ENCODE data around the gene GRID1. TPM values are rescaled to one million over a fixed set of nuclear protein-coding genes. Genes with fewer than 3 reads are reported as not detected.

Gene GRID1
- total and polyA plus RNA-seq, 11 donors, result 0.69 to 3.4 (median 1.6) TPM

GRCh38 chr10:86042161-86042560, 324.4 kb downstream of the GRID1 start:
- Histone ChIP-seq H3K36me3 (no peaks in the 10 kb centered on the region), H3K27me3 (no peaks in the 10 kb centered on the region), H3K27ac (no peak overlapping the region), H3K4me3 (no peak overlapping the region), H3K9me3 (no peaks in the 10 kb centered on the region), H3K4me1 (no peaks in the 10 kb centered on the region)
- intact Hi-C loops (cut with DNase I), result no loop called here
- TF ChIP-seq, protein P1, sequence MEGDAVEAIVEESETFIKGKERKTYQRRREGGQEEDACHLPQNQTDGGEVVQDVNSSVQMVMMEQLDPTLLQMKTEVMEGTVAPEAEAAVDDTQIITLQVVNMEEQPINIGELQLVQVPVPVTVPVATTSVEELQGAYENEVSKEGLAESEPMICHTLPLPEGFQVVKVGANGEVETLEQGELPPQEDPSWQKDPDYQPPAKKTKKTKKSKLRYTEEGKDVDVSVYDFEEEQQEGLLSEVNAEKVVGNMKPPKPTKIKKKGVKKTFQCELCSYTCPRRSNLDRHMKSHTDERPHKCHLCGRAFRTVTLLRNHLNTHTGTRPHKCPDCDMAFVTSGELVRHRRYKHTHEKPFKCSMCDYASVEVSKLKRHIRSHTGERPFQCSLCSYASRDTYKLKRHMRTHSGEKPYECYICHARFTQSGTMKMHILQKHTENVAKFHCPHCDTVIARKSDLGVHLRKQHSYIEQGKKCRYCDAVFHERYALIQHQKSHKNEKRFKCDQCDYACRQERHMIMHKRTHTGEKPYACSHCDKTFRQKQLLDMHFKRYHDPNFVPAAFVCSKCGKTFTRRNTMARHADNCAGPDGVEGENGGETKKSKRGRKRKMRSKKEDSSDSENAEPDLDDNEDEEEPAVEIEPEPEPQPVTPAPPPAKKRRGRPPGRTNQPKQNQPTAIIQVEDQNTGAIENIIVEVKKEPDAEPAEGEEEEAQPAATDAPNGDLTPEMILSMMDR (IDR thresholded peaks at IDR 0.05), result no peak
- no peak for TF ChIP-seq POLR2A (IDR thresholded peaks at IDR 0.05)
- ATAC-seq (no peak), DNase-seq (no peak)
- 78 to 92% (median 83%) methylated on average over 2 of the region's 2 CpGs for WGBS, 4 donors

- Histone ChIP-seq H3K27me3 (no peaks in the 10 kb centered on the region), H3K4me1 (peaks cover 0 to 6% (median 0%) of the 10 kb centered on the region in 12 donors), H3K4me3 (no peak overlapping the region), H3K36me3 (no peaks in the 10 kb centered on the region), H3K27ac (no peak overlapping the region), H3K9me3 (no peaks in the 10 kb centered on the region)
- intact Hi-C loops (cut with DNase I), result no loop called here
- DNase-seq, result no peak
- no peak for TF ChIP-seq POLR2A (IDR thresholded peaks at IDR 0.05)
- TF ChIP-seq, protein P1 (IDR thresholded peaks at IDR 0.05), result no peak
- no peak for ATAC-seq
- 74 to 89% (median 77%) methylated on average over 3 of the region's 3 CpGs for WGBS, 4 donors
Observed at GRCh38 chr10:86041116-86041515, 325.5 kb downstream of the GRID1 start.

GRCh38 chr10:86038371-86038770, 328.2 kb downstream of the GRID1 start:
- intact Hi-C loops (cut with DNase I), result no loop called here
- TF ChIP-seq POLR2A (IDR thresholded peaks at IDR 0.05), result no peak
- TF ChIP-seq, protein P1 (IDR thresholded peaks at IDR 0.05), result no peak
- Histone ChIP-seq H3K36me3 (no peaks in the 10 kb centered on the region), H3K4me3 (no peak overlapping the region), H3K9me3 (no peaks in the 10 kb centered on the region), H3K27ac (no peak overlapping the region), H3K27me3 (no peaks in the 10 kb centered on the region), H3K4me1 (peaks cover 0 to 11% (median 0%) of the 10 kb centered on the region in 12 donors)
- 84 to 92% (median 91%) methylated on average over 1 of the region's 1 CpG for WGBS, 4 donors
- no peak for ATAC-seq
- no peak for DNase-seq

DNA sequence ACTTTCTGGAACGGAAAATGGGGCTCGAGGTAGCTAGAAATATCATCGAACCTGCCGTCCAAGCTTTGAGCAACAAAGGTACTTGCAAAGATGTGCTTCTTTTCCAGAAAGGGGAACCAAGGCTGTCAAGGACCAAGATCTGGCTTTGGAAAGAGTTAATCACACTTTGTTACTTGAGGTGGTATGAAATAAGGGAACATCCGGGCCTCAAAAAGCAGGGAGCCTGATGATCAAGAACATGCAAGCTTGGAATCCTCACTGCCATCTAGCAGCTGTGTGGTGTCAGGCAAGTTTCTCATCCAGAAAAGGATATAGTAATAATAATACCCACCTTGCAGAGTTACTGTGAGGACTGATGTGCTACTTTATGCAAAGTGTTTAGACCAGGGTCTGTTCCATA, 329.5 kb downstream of the GRID1 start:
- peaks cover 0 to 11% (median 0%) of the 10 kb centered on the region in 12 donors for H3K4me1 ChIP-seq
- no peaks in the 10 kb centered on the region for H3K9me3 ChIP-seq
- no peaks in the 10 kb centered on the region for H3K27me3 ChIP-seq
- no peak overlapping the region for H3K4me3 ChIP-seq
- no peak for DNase-seq
- intact Hi-C loops (cut with DNase I), result no loop called here
- ATAC-seq, result no peak
- TF ChIP-seq POLR2A (IDR thresholded peaks at IDR 0.05), result no peak
- TF ChIP-seq, protein P1 (IDR thresholded peaks at IDR 0.05), result no peak
- WGBS, 4 donors, result 73 to 82% (median 78%) methylated on average over 5 of the region's 5 CpGs
- no peaks in the 10 kb centered on the region for H3K36me3 ChIP-seq
- no peak overlapping the region for H3K27ac ChIP-seq
